SK-N-SH (cell line): ENCODE data around the gene MUC20. TPM values are rescaled to one million over a fixed set of nuclear protein-coding genes. Genes with fewer than 3 reads are reported as not detected.
"Not testable (repeated sequence)": the region's sequence is repeated elsewhere in the genome, so short reads cannot be mapped to it uniquely, and the experiment has no call there.

Source experiments
- CTCF ChIA-PET: fragments of 300-600, 350-600 bp; formaldehyde crosslinking; extraction: SDS; loops from one replicate; lab custom pipeline; 2021; lab: Yijun Ruan, JAX
- POLR2A ChIA-PET: fragments of 350-600 bp; sonication (Branson Sonifier 250); formaldehyde crosslinking; extraction: SDS; loops from one replicate; lab custom pipeline; 2020; ENCODE audit warnings: antibody characterized with exemption, inconsistent platforms; lab: Yijun Ruan, JAX
- DNase-seq: peaks from one replicate; pipeline ENCODE4 v3.0.0; 2012
- H2AFZ ChIP-seq: fragments of 200-600 bp; sonication (generic); 2 replicates; pipeline ENCODE4 v1.8.1; 2016; ENCODE audit warnings: antibody characterized with exemption, mild to moderate bottlenecking, low read depth
- H3F3A ChIP-seq: fragments of 200-600 bp; sonication (generic); replicated peaks from 2 replicates; pipeline ENCODE3; 2016; ENCODE audit warnings: antibody characterized with exemption, mild to moderate bottlenecking; ENCODE audit not compliant: insufficient read depth
- H3K27ac ChIP-seq, 2 experiments: fragments of 200-500 bp in 1 of 2; fragments of 200-600 bp in 1 of 2; sonication (Bioruptor generic) in 1 of 2; sonication (generic), shearing (Covaris generic) in 1 of 2; 2 replicates each; pipeline versions ENCODE4 v1.5.1 to v1.6.1; 2014 to 2016; ENCODE audit warnings: low read depth in 2 of 2, inconsistent platforms in 1 of 2, low read length in 1 of 2, mild to moderate bottlenecking in 1 of 2, mixed read lengths in 1 of 2
- H3K27me3 ChIP-seq: fragments of 200-600 bp; sonication (generic), shearing (Covaris generic); 2 replicates; pipeline ENCODE4 v1.6.1; 2016; ENCODE audit warnings: mixed run types; ENCODE audit not compliant: insufficient read depth
- H3K36me3 ChIP-seq, 2 experiments: fragments of 200-500 bp in 1 of 2; fragments of 200-600 bp in 1 of 2; sonication (Bioruptor generic) in 1 of 2; sonication (generic) in 1 of 2; replicated peaks in 1 of 2; 2 replicates each; pipeline versions ENCODE3 to v1.5.1; 2014 to 2016; ENCODE audit warnings: low read length in 1 of 2, mild to moderate bottlenecking in 1 of 2; ENCODE audit not compliant: insufficient read depth in 2 of 2, control insufficient read depth in 1 of 2
- H3K4me1 ChIP-seq, 2 experiments: fragments of 200-500 bp in 1 of 2; fragments of 200-600 bp in 1 of 2; sonication (Bioruptor generic) in 1 of 2; sonication (generic), shearing (Covaris generic) in 1 of 2; 2 replicates each; pipeline versions ENCODE4 v1.5.1 to v1.6.1; 2014 to 2016; ENCODE audit warnings: low read depth in 1 of 2, low read length in 1 of 2, mixed run types in 1 of 2; ENCODE audit not compliant: insufficient read depth in 2 of 2, control insufficient read depth in 1 of 2
- H3K4me2 ChIP-seq: fragments of 200-600 bp; sonication (generic), shearing (Covaris generic); 2 replicates; pipeline ENCODE4 v1.6.1; 2017; ENCODE audit warnings: mixed run types
- H3K4me3 ChIP-seq, 2 experiments: fragments of 200-500 bp in 1 of 2; fragments of 200-600 bp in 1 of 2; sonication (Bioruptor generic) in 1 of 2; sonication (generic), shearing (Covaris generic) in 1 of 2; 2 replicates each; pipeline versions ENCODE4 v1.5.1 to v1.8.1; 2014 to 2016; ENCODE audit warnings: low read depth in 2 of 2, inconsistent platforms in 1 of 2, low read length in 1 of 2, mild to moderate bottlenecking in 1 of 2, mixed read lengths in 1 of 2, moderate library complexity in 1 of 2
- H3K79me2 ChIP-seq: fragments of 200-600 bp; sonication (generic); 2 replicates; pipeline ENCODE4 v1.8.1; 2017; ENCODE audit warnings: mild to moderate bottlenecking; ENCODE audit not compliant: insufficient read depth
- H3K9ac ChIP-seq: fragments of 200-600 bp; sonication (generic); 2 replicates; pipeline ENCODE4 v1.6.1; 2017; ENCODE audit warnings: mixed run types
- H3K9me2 ChIP-seq: fragments of 200-600 bp; sonication (generic); 2 replicates; pipeline ENCODE4 v1.6.1; 2017; ENCODE audit warnings: mixed run types
- H3K9me3 ChIP-seq: fragments of 200-600 bp; sonication (generic); 2 replicates; pipeline ENCODE4 v1.6.1; 2017; ENCODE audit warnings: mixed run types, mild to moderate bottlenecking, moderate library complexity
- H4K20me1 ChIP-seq: fragments of 200-600 bp; sonication (generic); 2 replicates; pipeline ENCODE4 v1.6.1; 2017; ENCODE audit warnings: mild to moderate bottlenecking, mixed run types; ENCODE audit not compliant: insufficient read depth
- CHD2 ChIP-seq: fragments of 150-350 bp; IDR thresholded peaks from 2 replicates; pipeline ENCODE4 v1.6.1; 2018; ENCODE audit warnings: low read length; ENCODE audit not compliant: partially characterized antibody
- ELF1 ChIP-seq: IDR thresholded peaks from 2 replicates; pipeline ENCODE4 v1.4.0; 2012
- EP300 ChIP-seq, 2 experiments: IDR thresholded peaks; 2 replicates each; pipeline versions ENCODE4 v1.4.0 to v1.6.1; 2012; ENCODE audit warnings: borderline replicate concordance in 1 of 2, low read depth in 1 of 2, low read length in 1 of 2
- FOXJ3 ChIP-seq: sonication (generic); formaldehyde crosslinking; IDR thresholded peaks from 2 replicates; pipeline ENCODE4 v1.5.1; 2020; ENCODE audit warnings: mild to moderate bottlenecking, missing genetic modification reagents
- FOXM1 ChIP-seq: IDR thresholded peaks from 2 replicates; pipeline ENCODE4 v1.4.0; 2012; ENCODE audit warnings: low read depth, mild to moderate bottlenecking
- GATA2 ChIP-seq: sonication (generic); formaldehyde crosslinking; IDR thresholded peaks from 2 replicates; pipeline ENCODE4 v1.5.0; 2020; ENCODE audit warnings: mild to moderate bottlenecking, missing genetic modification reagents
- MEF2A ChIP-seq: IDR thresholded peaks from 2 replicates; pipeline ENCODE4 v1.4.0; 2012; ENCODE audit warnings: low read depth, borderline replicate concordance
- MXI1 ChIP-seq: IDR thresholded peaks from 2 replicates; pipeline ENCODE4 v1.6.1; 2012; ENCODE audit warnings: mild to moderate bottlenecking, low read depth, low read length, improper control_type of control experiment
- NRF1 ChIP-seq: IDR thresholded peaks from 2 replicates; pipeline ENCODE4 v1.6.1; 2012; ENCODE audit warnings: low read depth, mild to moderate bottlenecking, low read length
- PBX3 ChIP-seq: IDR thresholded peaks from 2 replicates; pipeline ENCODE4; 2012
- POLR2AphosphoS5 ChIP-seq: IDR thresholded peaks from 2 replicates; pipeline ENCODE4 v1.6.1; 2012; ENCODE audit warnings: low read depth, low read length
- RCOR1 ChIP-seq: fragments of 150-350 bp; IDR thresholded peaks from 2 replicates; pipeline ENCODE4 v1.6.1; 2017; ENCODE audit warnings: antibody characterized with exemption, low read length
- REST ChIP-seq: IDR thresholded peaks from 2 replicates; pipeline ENCODE4 v1.6.1; 2012; ENCODE audit warnings: mild to moderate bottlenecking, low read depth, low read length, moderate library complexity
- SIN3A ChIP-seq: IDR thresholded peaks from 2 replicates; pipeline ENCODE4 v1.6.1; 2012; ENCODE audit warnings: low read depth, mild to moderate bottlenecking, low read length, moderate library complexity, borderline replicate concordance
- SMC3 ChIP-seq: IDR thresholded peaks from 2 replicates; pipeline ENCODE4 v1.6.1; 2012; ENCODE audit warnings: low read depth, low read length, improper control_type of control experiment
- ZBTB33 ChIP-seq: IDR thresholded peaks from 2 replicates; pipeline ENCODE4 v1.4.0; 2012; ENCODE audit warnings: low read depth, borderline replicate concordance
- WGBS: methylation state at CpG from one replicate; pipeline ENCODE4 v1.1.6; 2017; ENCODE audit warnings: low lambda C conversion rate; 5-methylcytosine and 5-hydroxymethylcytosine counted together
- polyA plus RNA-seq, 3 experiments: library from polyadenylated mRNA; depleted of rRNA; stranded (reverse); fragments of >200 nt; gene quantifications; 2 replicates each; pipeline ENCODE4 v1.2.3, GENCODE V29; 2012

The MUC20 gene
- polyA plus RNA-seq, 1 of the 3 experiments (the other 2 are of a cell fraction): 0.31 TPM

GRCh38 chr3:195725916-195726740 is 5.3 kb downstream of the MUC20 start:
- CTCF ChIA-PET: interaction anchor here (2.7 kb wide), 1 partner anchor 124 kb away, joined by 11 read pairs; no protein-coding TSS in a partner anchor
- H4K20me1 ChIP-seq, POLR2A ChIA-PET, H3K79me2 ChIP-seq, H3K9me2 ChIP-seq, H3K4me3 ChIP-seq, H3K27ac ChIP-seq, H3F3A ChIP-seq, H3K36me3 ChIP-seq, H3K9me3 ChIP-seq, H3K27me3 ChIP-seq, DNase-seq, H3K9ac ChIP-seq, H2AFZ ChIP-seq, H3K4me2 ChIP-seq: not testable (repeated sequence)
- 82% methylated on average over 32 of the region's 32 CpGs for WGBS
- H3K4me1 ChIP-seq: peaks cover 0 to 14% of the 10 kb centered on the region in 2 experiments; a peak in 1 of 4 replicates

- no peaks in the 10 kb centered on the region for H4K20me1 ChIP-seq
- H3K27ac ChIP-seq: no peak overlapping the region; a peak in 1 of 4 replicates
- H3K9me3 ChIP-seq: no peaks in the 10 kb centered on the region
- no peaks in the 10 kb centered on the region for H3K36me3 ChIP-seq
- POLR2A ChIA-PET: no interaction called here
- no peaks in the 10 kb centered on the region for H3K79me2 ChIP-seq
- no peaks in the 10 kb centered on the region; the same call in 1 of the 2 replicates for H3K27me3 ChIP-seq
- H3K4me2 ChIP-seq: no peak overlapping the region
- DNase-seq: no peak
- no peak overlapping the region for H3K9ac ChIP-seq
- H3K4me3 ChIP-seq: no peak overlapping the region
- no peaks in the 10 kb centered on the region for H3F3A ChIP-seq
- CTCF ChIA-PET: interaction anchor here (1.4 to 2.7 kb wide), 3 partner anchors 18 to 123 kb away, joined by 5 to 11 read pairs (median 10); no protein-coding TSS in a partner anchor
- H3K9me2 ChIP-seq: no peaks in the 10 kb centered on the region
- 32% methylated on average over 7 of the region's 7 CpGs for WGBS
- no peak overlapping the region for H2AFZ ChIP-seq
- H3K4me1 ChIP-seq: peaks cover 0 to 14% of the 10 kb centered on the region in 2 experiments; a peak in 1 of 4 replicates
- TF ChIP-seq ELF1: no peak
- TF ChIP-seq SMC3: no peak
- TF ChIP-seq SIN3A: no peak
- peak; percentile 100 for TF ChIP-seq GATA2 (CRISPR knock-in tag)
- TF ChIP-seq MXI1: peak; percentile 67; the same call in 1 of the 2 replicates
- no peak for TF ChIP-seq NRF1
- no peak for TF ChIP-seq FOXM1
- peak; percentile 40; the same call in 1 of the 2 replicates for TF ChIP-seq RCOR1
- no peak for TF ChIP-seq MEF2A
- peak; percentile 58 for TF ChIP-seq CHD2
- peak; percentile 52; the same call in 1 of the 2 replicates for TF ChIP-seq FOXJ3 (CRISPR knock-in tag)
- TF ChIP-seq PBX3: no peak
- TF ChIP-seq EP300 (IDR thresholded peaks at IDR 0.05; ENCODE audit: borderline replicate concordance in 1 of 2, low read depth in 1 of 2, low read length in 1 of 2): peak in 1 of 2 experiments; percentile 56; a peak in 1 of 4 replicates
- no peak for TF ChIP-seq POLR2AphosphoS5
- no peak for TF ChIP-seq REST
- no peak for TF ChIP-seq ZBTB33
Measured at GRCh38 chr3:195727606-195728195, 6.9 kb downstream of the MUC20 start.
